ENCODE data around the gene STRIP2. TPM values are rescaled to one million over a fixed set of nuclear protein-coding genes. Genes with fewer than 3 reads are reported as not detected.
"Not testable (repeated sequence)": the region's sequence is repeated elsewhere in the genome, so short reads cannot be mapped to it uniquely, and the experiment has no call there.

Gene STRIP2
- total RNA-seq, 4 donors from 2014 or later = 0.28 to 6.5 (median 0.50) TPM; not detected in 1

- DNase-seq (ENCODE audit: low spot score) (no peak), ATAC-seq (ENCODE audit: low FRiP score) (no peak)
These were observed 32.6 kb downstream of the STRIP2 start for GRCh38 chr7:129466796-129467195.

GRCh38 chr7:129468087-129468486, 33.9 kb downstream of the STRIP2 start:
- DNase-seq (ENCODE audit: low spot score) = no peak
- no peak for TF ChIP-seq CTCF (IDR thresholded peaks at IDR 0.05)

More at GRCh38 chr7:129466796-129467195, 32.6 kb downstream of the STRIP2 start:
- TF ChIP-seq CTCF (IDR thresholded peaks at IDR 0.05) = no peak

GRCh38 chr7:129468547-129468946, 34.3 kb downstream of the STRIP2 start:
- no peak for ATAC-seq (ENCODE audit: low FRiP score)
- no peak for TF ChIP-seq CTCF (IDR thresholded peaks at IDR 0.05)
- no peak for DNase-seq (ENCODE audit: low spot score)

More at GRCh38 chr7:129468087-129468486, 33.9 kb downstream of the STRIP2 start:
- no peak for ATAC-seq (ENCODE audit: low FRiP score)

- no peak for DNase-seq (ENCODE audit: low spot score)
- ATAC-seq (ENCODE audit: low FRiP score) = no peak
- no peak for TF ChIP-seq CTCF (IDR thresholded peaks at IDR 0.05)
These were observed 35.7 kb downstream of the STRIP2 start for GRCh38 chr7:129469930-129470329.

GRCh38 chr7:129470411-129470810, 36.2 kb downstream of the STRIP2 start:
- no peak for ATAC-seq (ENCODE audit: low FRiP score)
- no peak for TF ChIP-seq CTCF (IDR thresholded peaks at IDR 0.05)
- no peak for DNase-seq (ENCODE audit: low spot score)

GRCh38 chr7:129471402-129471827, 37.2 kb downstream of the STRIP2 start:
- DNase-seq (ENCODE audit: low spot score) (no peak), ATAC-seq (ENCODE audit: low FRiP score) (no peak)
- no peak for TF ChIP-seq CTCF (IDR thresholded peaks at IDR 0.05)

- ATAC-seq (ENCODE audit: low FRiP score); DNase-seq (ENCODE audit: low spot score): not testable (repeated sequence)
These were observed 41.7 kb downstream of the STRIP2 start for GRCh38 chr7:129475931-129476330.

GRCh38 chr7:129476398-129476797, 42.2 kb downstream of the STRIP2 start:
- DNase-seq (ENCODE audit: low spot score); ATAC-seq (ENCODE audit: low FRiP score): not testable (repeated sequence)

Measured in omental fat pad (tissue), 4 donors.